ENCODE measurements around the gene IQCH.

The IQCH gene

DNA sequence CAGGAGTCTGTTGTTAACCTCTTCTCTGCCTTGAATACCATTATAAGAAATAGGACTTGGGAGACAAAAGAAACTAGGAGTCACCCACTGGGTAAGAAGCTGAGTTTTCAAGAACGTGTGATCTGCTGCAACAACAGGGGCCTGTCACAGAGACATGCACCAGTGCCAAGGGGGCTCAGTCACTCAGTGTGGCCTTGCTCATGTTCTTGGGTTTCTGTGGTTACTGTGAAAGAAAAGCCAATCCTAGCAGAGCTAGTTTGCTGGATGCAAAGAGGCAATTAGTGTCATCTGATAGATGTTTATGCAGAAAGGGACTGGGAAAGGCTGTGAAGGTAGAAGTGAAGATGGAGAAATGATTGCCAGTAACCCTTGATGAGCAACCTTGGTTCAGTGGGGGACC, 126.3 kb downstream of the IQCH start:
- no peak overlapping the region for H3K27ac ChIP-seq
- no peak overlapping the region for H3K4me3 ChIP-seq
- no peak for DNase-seq (ENCODE audit: low read depth, low spot score)
- H3K9me3 ChIP-seq (ENCODE audit: low read depth, low read length), result no peaks in the 10 kb centered on the region
- TF ChIP-seq FOXP2 (optimal IDR thresholded peaks at IDR 0.05; ENCODE audit: control extremely low read depth, extremely low read length, insufficient read depth), result no peak
- TF ChIP-seq EZH2 (IDR thresholded peaks at IDR 0.05), result no peak
- no peak for TF ChIP-seq POLR2AphosphoS5 (IDR thresholded peaks at IDR 0.05; ENCODE audit: borderline replicate concordance, low read depth, low read length)
- no peak overlapping the region for H3K9ac ChIP-seq (ENCODE audit: insufficient read length)
- no peaks in the 10 kb centered on the region for H3K36me3 ChIP-seq (ENCODE audit: insufficient read depth, low read length)

DNA sequence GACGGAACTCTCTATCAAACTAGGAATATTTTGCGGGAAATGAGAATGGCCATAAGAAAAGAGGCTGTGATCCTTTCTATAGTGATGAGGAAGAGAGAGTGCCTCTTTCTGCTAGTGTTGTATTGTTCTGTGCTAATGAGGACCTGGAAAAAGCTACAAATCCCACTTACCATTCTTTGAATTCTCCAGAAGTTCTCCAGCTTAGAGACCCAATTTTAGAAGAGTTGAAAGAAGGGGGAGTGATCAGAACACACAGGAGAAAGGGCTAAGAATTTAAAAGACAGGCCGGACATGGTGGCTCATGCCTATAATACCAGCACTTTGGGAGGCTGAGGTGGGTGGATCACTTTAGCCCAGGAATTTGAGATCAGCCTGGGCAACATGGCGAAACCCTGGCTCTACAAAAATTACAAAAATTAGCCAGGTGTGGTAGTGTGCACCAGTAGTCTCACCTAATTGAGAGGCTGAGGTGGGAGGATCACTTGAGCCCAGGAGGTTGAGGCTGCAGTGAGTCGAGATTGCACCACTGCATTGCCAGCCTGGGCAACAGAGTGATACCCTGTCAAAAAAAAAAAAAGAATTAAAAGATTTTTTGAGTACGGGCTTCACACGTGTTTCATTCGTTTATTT, 126.9 kb downstream of the IQCH start:
- Histone ChIP-seq H3K9ac (ENCODE audit: insufficient read length) (no peak overlapping the region), H3K36me3 (ENCODE audit: insufficient read depth, low read length) (no peaks in the 10 kb centered on the region), H3K9me3 (ENCODE audit: low read depth, low read length) (no peaks in the 10 kb centered on the region), H3K27ac (no peak overlapping the region), H3K4me3 (no peak overlapping the region)
- DNase-seq (ENCODE audit: low read depth, low spot score), result no peak
- no peak for TF ChIP-seq FOXP2 (optimal IDR thresholded peaks at IDR 0.05; ENCODE audit: control extremely low read depth, extremely low read length, insufficient read depth)
- no peak for TF ChIP-seq POLR2AphosphoS5 (IDR thresholded peaks at IDR 0.05; ENCODE audit: borderline replicate concordance, low read depth, low read length)
- TF ChIP-seq EZH2 (IDR thresholded peaks at IDR 0.05), result no peak

DNA sequence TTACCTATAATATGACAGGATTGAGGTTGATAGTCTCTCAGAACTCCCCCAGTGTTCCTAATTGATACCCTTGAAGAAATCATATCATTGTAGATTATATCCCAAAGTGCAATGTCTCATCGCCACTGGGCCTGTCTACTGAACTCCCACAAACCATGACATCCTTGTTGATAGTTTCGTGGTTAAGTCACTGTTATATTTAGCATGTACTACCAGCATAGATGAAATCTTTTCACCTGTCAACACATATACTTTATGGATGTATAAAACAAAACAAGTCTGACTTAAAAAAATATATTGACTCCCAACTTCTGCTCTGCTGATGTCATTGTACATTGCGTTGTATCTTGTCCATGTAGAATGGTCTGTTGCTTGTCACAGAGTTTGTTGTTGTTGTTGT, 128.1 kb downstream of the IQCH start:
- Histone ChIP-seq H3K9ac (ENCODE audit: insufficient read length) (no peak overlapping the region), H3K4me3 (no peak overlapping the region), H3K27ac (no peak overlapping the region), H3K36me3 (ENCODE audit: insufficient read depth, low read length) (no peaks in the 10 kb centered on the region), H3K9me3 (ENCODE audit: low read depth, low read length) (no peaks in the 10 kb centered on the region)
- no peak for TF ChIP-seq POLR2AphosphoS5 (IDR thresholded peaks at IDR 0.05; ENCODE audit: borderline replicate concordance, low read depth, low read length)
- no peak for TF ChIP-seq FOXP2 (optimal IDR thresholded peaks at IDR 0.05; ENCODE audit: control extremely low read depth, extremely low read length, insufficient read depth)
- no peak for TF ChIP-seq EZH2 (IDR thresholded peaks at IDR 0.05)
- no peak for DNase-seq (ENCODE audit: low read depth, low spot score)

DNA sequence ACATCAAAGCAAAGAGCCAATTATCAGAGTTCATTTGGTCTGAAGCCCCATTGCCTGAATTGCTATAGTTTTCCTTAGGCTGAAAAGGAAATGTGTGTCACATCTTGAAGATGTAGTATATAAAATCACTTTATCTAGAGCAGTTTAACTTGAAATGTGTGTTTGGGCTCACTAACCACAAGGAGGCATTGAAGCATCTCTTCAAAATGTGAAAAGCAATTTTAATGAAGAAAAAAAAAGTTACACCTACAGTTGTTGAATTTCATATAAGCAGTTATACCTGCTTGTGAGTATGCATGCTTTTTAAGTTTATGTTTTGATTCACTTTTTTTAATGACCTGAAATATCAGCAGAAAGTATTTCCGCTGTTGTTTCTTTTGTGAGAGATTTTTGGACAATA, 129.3 kb downstream of the IQCH start:
- DNase-seq (ENCODE audit: low read depth, low spot score), result no peak
- TF ChIP-seq EZH2 (IDR thresholded peaks at IDR 0.05) (no peak), POLR2AphosphoS5 (IDR thresholded peaks at IDR 0.05; ENCODE audit: borderline replicate concordance, low read depth, low read length) (no peak), FOXP2 (optimal IDR thresholded peaks at IDR 0.05; ENCODE audit: control extremely low read depth, extremely low read length, insufficient read depth) (no peak)
- H3K36me3 ChIP-seq (ENCODE audit: insufficient read depth, low read length), result no peaks in the 10 kb centered on the region
- H3K9ac ChIP-seq (ENCODE audit: insufficient read length), result no peak overlapping the region
- no peak overlapping the region for H3K4me3 ChIP-seq
- no peak overlapping the region for H3K27ac ChIP-seq
- no peaks in the 10 kb centered on the region for H3K9me3 ChIP-seq (ENCODE audit: low read depth, low read length)

DNA sequence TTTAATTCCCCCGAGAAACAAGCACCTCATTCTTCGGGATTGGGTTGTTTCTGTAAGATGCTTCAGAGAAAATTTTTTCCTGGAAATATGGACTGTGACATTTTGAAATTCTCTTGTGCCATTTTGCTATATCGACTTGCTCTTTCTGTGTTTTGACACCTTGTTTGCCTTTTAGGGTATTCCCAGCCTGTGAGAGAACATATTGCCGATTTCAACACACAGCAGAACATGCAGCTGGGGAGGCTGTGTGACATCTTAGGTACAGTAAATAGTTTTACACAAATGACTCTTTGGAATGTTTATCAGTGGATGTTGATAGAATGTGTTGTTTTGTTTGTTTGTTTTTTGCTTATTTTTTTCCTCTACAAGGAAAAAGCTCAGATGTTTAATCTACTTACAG, 130.2 kb downstream of the IQCH start:
- DNase-seq (ENCODE audit: low read depth, low spot score), result no peak
- Histone ChIP-seq H3K9ac (ENCODE audit: insufficient read length) (no peak overlapping the region), H3K27ac (no peak overlapping the region), H3K4me3 (no peak overlapping the region), H3K9me3 (ENCODE audit: low read depth, low read length) (no peaks in the 10 kb centered on the region), H3K36me3 (ENCODE audit: insufficient read depth, low read length) (no peaks in the 10 kb centered on the region)
- no peak for TF ChIP-seq EZH2 (IDR thresholded peaks at IDR 0.05)

DNA sequence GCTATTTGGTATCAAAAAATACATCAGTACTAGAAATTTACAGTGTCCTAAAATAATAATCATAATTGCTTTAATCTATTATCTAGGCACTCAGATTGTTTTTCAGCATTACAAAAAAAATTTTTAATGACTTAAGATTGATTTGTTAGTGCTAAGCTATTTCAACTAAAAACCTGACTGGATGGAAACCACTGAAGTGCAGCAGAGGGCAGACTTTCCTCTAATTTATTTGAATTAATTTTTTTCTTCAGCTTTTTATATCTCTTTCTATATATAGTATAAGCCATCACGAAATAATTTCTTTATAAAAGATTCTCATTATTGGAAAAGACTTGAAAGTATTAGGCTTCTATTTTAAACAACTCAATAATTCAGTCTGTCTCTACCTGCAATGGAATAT, 131.4 kb downstream of the IQCH start:
- Histone ChIP-seq H3K9ac (ENCODE audit: insufficient read length) (no peak overlapping the region), H3K9me3 (ENCODE audit: low read depth, low read length) (no peaks in the 10 kb centered on the region), H3K36me3 (ENCODE audit: insufficient read depth, low read length) (no peaks in the 10 kb centered on the region), H3K27ac (no peak overlapping the region), H3K4me3 (no peak overlapping the region)
- TF ChIP-seq POLR2AphosphoS5 (IDR thresholded peaks at IDR 0.05; ENCODE audit: borderline replicate concordance, low read depth, low read length), result no peak
- TF ChIP-seq EZH2 (IDR thresholded peaks at IDR 0.05), result no peak
- DNase-seq (ENCODE audit: low read depth, low spot score), result no peak

DNA sequence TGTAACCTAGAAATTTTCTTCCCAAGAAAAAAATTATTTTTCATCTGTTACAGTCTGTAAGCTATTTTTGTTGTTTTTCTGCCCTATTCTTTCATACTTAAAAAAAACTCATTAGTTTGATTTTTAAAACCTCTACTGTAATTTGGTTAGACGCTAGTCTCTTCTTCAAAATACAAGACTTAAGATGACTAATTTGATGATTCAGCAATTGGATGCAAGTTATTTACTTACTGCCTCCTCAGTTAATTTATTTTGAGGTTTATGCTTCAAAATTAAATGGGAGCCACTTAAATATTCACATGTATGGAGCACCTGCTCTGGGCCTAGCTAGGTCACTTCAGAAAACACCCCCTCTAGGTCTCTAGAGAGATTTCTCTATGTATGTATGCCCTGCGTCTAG, 132.4 kb downstream of the IQCH start:
- H3K27ac ChIP-seq, result no peak overlapping the region
- no peaks in the 10 kb centered on the region for H3K36me3 ChIP-seq (ENCODE audit: insufficient read depth, low read length)
- no peak overlapping the region for H3K9ac ChIP-seq (ENCODE audit: insufficient read length)
- no peak overlapping the region for H3K4me3 ChIP-seq
- TF ChIP-seq FOXP2 (optimal IDR thresholded peaks at IDR 0.05; ENCODE audit: control extremely low read depth, extremely low read length, insufficient read depth), result no peak
- TF ChIP-seq EZH2 (IDR thresholded peaks at IDR 0.05), result no peak
- no peak for TF ChIP-seq POLR2AphosphoS5 (IDR thresholded peaks at IDR 0.05; ENCODE audit: borderline replicate concordance, low read depth, low read length)
- no peak for DNase-seq (ENCODE audit: low read depth, low spot score)
- no peaks in the 10 kb centered on the region for H3K9me3 ChIP-seq (ENCODE audit: low read depth, low read length)

DNA sequence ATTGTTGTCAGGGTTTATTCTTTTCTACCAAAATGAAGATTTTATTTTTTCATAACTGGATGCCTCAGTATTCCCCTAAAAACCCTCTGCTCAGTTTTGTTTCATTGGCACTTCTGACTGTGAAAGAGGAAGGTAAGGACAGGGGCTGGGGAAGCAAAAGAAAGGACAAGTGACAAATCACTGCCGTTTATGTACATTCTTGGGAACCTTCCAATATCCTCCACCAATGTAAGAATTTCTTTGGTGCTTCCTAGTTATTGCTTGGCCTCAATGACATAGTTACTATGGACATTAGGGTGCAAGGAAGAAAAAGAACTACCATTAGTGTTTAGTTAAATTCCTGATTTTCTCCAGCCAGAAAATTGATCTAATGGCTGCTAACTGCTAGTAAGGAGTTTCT, 135.4 kb downstream of the IQCH start:
- no peak for DNase-seq (ENCODE audit: low read depth, low spot score)
- H3K27ac ChIP-seq, result no peak overlapping the region
- no peak overlapping the region for H3K9ac ChIP-seq (ENCODE audit: insufficient read length)

DNA sequence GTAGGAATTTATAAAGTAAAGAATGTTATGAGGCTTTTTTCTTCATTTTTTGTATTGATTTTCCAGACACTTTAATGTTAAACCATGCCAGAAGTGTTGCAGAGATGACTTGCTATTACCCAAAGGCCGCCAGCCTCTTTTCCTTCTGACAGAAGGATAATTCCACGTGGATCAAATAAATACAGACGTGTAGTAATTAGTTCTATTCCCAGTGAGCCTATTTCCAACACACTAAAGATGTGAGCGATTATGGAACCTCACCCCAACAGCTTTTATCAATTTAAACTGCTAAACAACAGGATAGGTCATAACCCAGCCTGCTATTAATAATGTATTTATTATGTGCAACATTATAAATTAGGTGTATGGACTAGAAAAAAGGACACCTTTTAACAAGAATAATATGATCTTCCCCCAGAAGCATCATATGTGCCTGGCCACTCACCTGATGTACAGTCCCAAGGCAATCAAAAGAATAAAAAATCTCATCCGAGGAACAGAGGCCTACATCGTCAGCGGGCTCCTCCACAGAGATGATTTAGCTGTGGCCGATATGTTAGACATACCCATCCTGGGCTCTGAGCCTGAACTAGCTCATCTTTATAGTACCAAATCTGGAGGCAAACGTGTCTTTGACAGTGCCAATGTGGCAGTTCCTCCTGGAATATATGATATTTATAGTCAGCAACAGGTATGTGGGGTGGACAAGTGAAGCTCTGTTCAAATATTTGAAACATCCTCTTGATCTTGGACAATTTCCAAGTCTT, 140.5 kb downstream of the IQCH start:
- no peaks in the 10 kb centered on the region for H3K9me3 ChIP-seq (ENCODE audit: low read depth, low read length)
- H3K27ac ChIP-seq, result no peak overlapping the region
- H3K36me3 ChIP-seq (ENCODE audit: insufficient read depth, low read length), result no peaks in the 10 kb centered on the region
- TF ChIP-seq FOXP2 (optimal IDR thresholded peaks at IDR 0.05; ENCODE audit: control extremely low read depth, extremely low read length, insufficient read depth) (no peak), EZH2 (IDR thresholded peaks at IDR 0.05) (no peak), POLR2AphosphoS5 (IDR thresholded peaks at IDR 0.05; ENCODE audit: borderline replicate concordance, low read depth, low read length) (no peak)
- DNase-seq (ENCODE audit: low read depth, low spot score), result no peak
- H3K4me3 ChIP-seq, result no peak overlapping the region
- no peak overlapping the region for H3K9ac ChIP-seq (ENCODE audit: insufficient read length)

More for the DNA sequence above, 135.4 kb downstream of the IQCH start:
- TF ChIP-seq EZH2 (IDR thresholded peaks at IDR 0.05) (no peak), FOXP2 (optimal IDR thresholded peaks at IDR 0.05; ENCODE audit: control extremely low read depth, extremely low read length, insufficient read depth) (no peak), POLR2AphosphoS5 (IDR thresholded peaks at IDR 0.05; ENCODE audit: borderline replicate concordance, low read depth, low read length) (no peak)
- Histone ChIP-seq H3K36me3 (ENCODE audit: insufficient read depth, low read length) (no peaks in the 10 kb centered on the region), H3K9me3 (ENCODE audit: low read depth, low read length) (no peaks in the 10 kb centered on the region), H3K4me3 (no peak overlapping the region)
